H9 (cell line): Measurements from ENCODE around the gene TBC1D22A. TPM values are rescaled to one million over a fixed set of nuclear protein-coding genes. Genes with fewer than 3 reads are reported as not detected.
A peak's percentile ranks its signal among the peaks of the same experiment; 100 is the strongest.

Experiments
- DNase-seq: peaks from one replicate; pipeline ENCODE4 v3.0.0-alpha.2; 2017
- H2AFZ ChIP-seq: one replicate; pipeline ENCODE4 v1.6.1; 2013; ENCODE audit warnings: mild to moderate bottlenecking, low read length, control low read depth, moderate library complexity
- H2AK5ac ChIP-seq: 2 replicates; pipeline ENCODE4 v1.6.1; 2013; ENCODE audit warnings: low read length, control low read depth, mixed read lengths; ENCODE audit not compliant: insufficient read length
- H2BK120ac ChIP-seq: one replicate; pipeline ENCODE4 v1.6.1; 2013; ENCODE audit warnings: low read depth, mild to moderate bottlenecking, low read length, control low read depth, inconsistent platforms; ENCODE audit not compliant: poor library complexity, severe bottlenecking
- H2BK12ac ChIP-seq: 2 replicates; pipeline ENCODE4 v1.6.1; 2013; ENCODE audit warnings: low read length, control low read depth, mixed read lengths, low read depth; ENCODE audit not compliant: insufficient read length
- H2BK15ac ChIP-seq: 2 replicates; pipeline ENCODE4 v1.6.1; 2013; ENCODE audit warnings: low read depth, low read length, control low read depth
- H2BK20ac ChIP-seq: one replicate; pipeline ENCODE4 v1.6.1; 2013; ENCODE audit warnings: low read depth, mild to moderate bottlenecking, low read length, control low read depth, inconsistent platforms; ENCODE audit not compliant: poor library complexity, severe bottlenecking
- H2BK5ac ChIP-seq: 2 replicates; pipeline ENCODE4 v1.6.1; 2013; ENCODE audit warnings: low read length, control low read depth, mixed read lengths; ENCODE audit not compliant: insufficient read length
- H3K14ac ChIP-seq: 2 replicates; pipeline ENCODE4 v1.6.1; 2013; ENCODE audit warnings: low read length, control low read depth; ENCODE audit not compliant: insufficient read depth
- H3K18ac ChIP-seq: 2 replicates; pipeline ENCODE4 v1.6.1; 2013; ENCODE audit warnings: low read depth, mild to moderate bottlenecking, mixed read lengths, low read length, control low read depth; ENCODE audit not compliant: insufficient read length
- H3K23ac ChIP-seq: 2 replicates; pipeline ENCODE4 v1.6.1; 2013; ENCODE audit warnings: low read length, control low read depth, mixed read lengths, low read depth; ENCODE audit not compliant: insufficient read length
- H3K23me2 ChIP-seq: 2 replicates; pipeline ENCODE4 v1.6.1; 2013; ENCODE audit warnings: low read depth, mild to moderate bottlenecking, mixed read lengths, low read length, control low read depth; ENCODE audit not compliant: insufficient read length, poor library complexity, severe bottlenecking
- H3K27ac ChIP-seq: 2 replicates; pipeline ENCODE4 v1.5.1; 2013; ENCODE audit warnings: low read length, control low read depth, mixed read lengths, low read depth; ENCODE audit not compliant: insufficient read length
- H3K27me3 ChIP-seq: 2 replicates; pipeline ENCODE4 v1.6.1; 2013; ENCODE audit warnings: low read length, control low read depth, inconsistent platforms; ENCODE audit not compliant: insufficient read depth
- H3K4ac ChIP-seq: 2 replicates; pipeline ENCODE4 v1.6.1; 2013; ENCODE audit warnings: low read depth, mild to moderate bottlenecking, control low read depth, inconsistent platforms, low read length, moderate library complexity
- H3K4me1 ChIP-seq: 2 replicates; pipeline ENCODE4 v1.6.1; 2013; ENCODE audit warnings: low read length, control low read depth, inconsistent platforms; ENCODE audit not compliant: insufficient read depth
- H3K4me2 ChIP-seq: 2 replicates; pipeline ENCODE4 v1.6.1; 2013; ENCODE audit warnings: low read length, control low read depth, mixed read lengths; ENCODE audit not compliant: insufficient read length, insufficient read depth
- H3K56ac ChIP-seq: 2 replicates; pipeline ENCODE4 v1.6.1; 2013; ENCODE audit warnings: low read depth, mild to moderate bottlenecking, mixed read lengths, low read length, control low read depth; ENCODE audit not compliant: insufficient read length
- H3K79me1 ChIP-seq: 2 replicates; pipeline ENCODE4 v1.6.1; 2013; ENCODE audit warnings: low read depth, mild to moderate bottlenecking, moderate library complexity, low read length, control low read depth, inconsistent platforms; ENCODE audit not compliant: insufficient read depth, poor library complexity, severe bottlenecking
- H3K79me2 ChIP-seq: 2 replicates; pipeline ENCODE4 v1.6.1; 2013; ENCODE audit warnings: low read length, control low read depth, inconsistent platforms; ENCODE audit not compliant: insufficient read depth
- H3K9ac ChIP-seq: 2 replicates; pipeline ENCODE4 v1.6.1; 2013; ENCODE audit warnings: low read length, control low read depth, mixed read lengths; ENCODE audit not compliant: insufficient read length; ENCODE audit errors: extremely low read depth
- H3K9me3 ChIP-seq: one replicate; pipeline ENCODE4 v1.6.1; 2013; ENCODE audit warnings: low read depth, low read length, inconsistent platforms; ENCODE audit not compliant: control insufficient read depth
- H3T11ph ChIP-seq: one replicate; pipeline ENCODE4 v1.6.1; 2013; ENCODE audit warnings: mild to moderate bottlenecking, low read length, control low read depth, inconsistent platforms
- H4K20me1 ChIP-seq: one replicate; pipeline ENCODE4 v1.6.1; 2013; ENCODE audit not compliant: control insufficient read depth, insufficient read length, insufficient read depth
- H4K5ac ChIP-seq: 2 replicates; pipeline ENCODE4 v1.6.1; 2013; ENCODE audit warnings: low read depth, mild to moderate bottlenecking, mixed read lengths, low read length, control low read depth; ENCODE audit not compliant: insufficient read length
- H4K8ac ChIP-seq: replicated peaks from 2 replicates; pipeline ENCODE4 v1.6.1; 2013; ENCODE audit warnings: low read length, control low read depth, mixed read lengths, low read depth; ENCODE audit not compliant: insufficient read length
- H4K91ac ChIP-seq: 2 replicates; pipeline ENCODE4 v1.6.1; 2013; ENCODE audit warnings: low read depth, mild to moderate bottlenecking, moderate library complexity, mixed read lengths, low read length, control low read depth; ENCODE audit not compliant: insufficient read length
- H3K27ac Mint-ChIP-seq, 3 experiments: 2 replicates in 2 of 3; 3 replicates in 1 of 3; pipeline ENCODE4 v1.8.0; 2020 to 2021; ENCODE audit warnings: mixed read lengths in 3 of 3, mild to moderate bottlenecking in 1 of 3, moderate library complexity in 1 of 3
- H3K27me3 Mint-ChIP-seq: 2 replicates; pipeline ENCODE4 v1.8.0; 2021; ENCODE audit warnings: low read depth, mild to moderate bottlenecking, moderate library complexity, mixed read lengths
- H3K36me3 Mint-ChIP-seq, 3 experiments: 2 replicates in 2 of 3; 3 replicates in 1 of 3; pipeline ENCODE4 v1.8.0; 2020 to 2021; ENCODE audit warnings: low read depth in 3 of 3, mixed read lengths in 3 of 3; ENCODE audit not compliant: insufficient read depth in 1 of 3
- H3K4me1 Mint-ChIP-seq, 2 experiments: 2 replicates each; pipeline ENCODE4 v1.8.0; 2020; ENCODE audit warnings: mixed read lengths in 2 of 2
- H3K4me3 Mint-ChIP-seq, 2 experiments: 2 replicates in 1 of 2; 3 replicates in 1 of 2; pipeline ENCODE4 v1.8.0; 2020 to 2021; ENCODE audit warnings: mild to moderate bottlenecking in 2 of 2, mixed read lengths in 2 of 2, moderate library complexity in 1 of 2
- H3K9me3 Mint-ChIP-seq, 2 experiments: 2 replicates in 1 of 2; 3 replicates in 1 of 2; pipeline ENCODE4 v1.8.0; 2020; ENCODE audit warnings: mild to moderate bottlenecking in 2 of 2, mixed read lengths in 2 of 2, moderate library complexity in 1 of 2
- WGBS: extraction: QIAGEN DNeasy Blood & Tissue Kit; methylation state at CpG from one replicate; pipeline ENCODE4 v1.1.7; 2013; ENCODE audit warnings: missing lambda C conversion rate, low lambda C conversion rate, mixed read lengths; ENCODE audit not compliant: insufficient read length; ENCODE audit errors: extremely low coverage; 5-methylcytosine and 5-hydroxymethylcytosine counted together
- total RNA-seq: library from RNA; stranded (reverse); gene quantifications from 2 replicates; pipeline ENCODE4 v1.2.1, GENCODE V29; 2021
- TF ChIP-seq, protein P1 (sequence below): fragments of 200-600 bp; sonication (generic); conservative IDR thresholded peaks from 3 replicates; pipeline ENCODE4 v1.8.0; 2021; ENCODE audit warnings: antibody characterized with exemption, mild to moderate bottlenecking

TBC1D22A gene
- total RNA-seq, 1 experiment from 2014 or later, result 20.8 TPM

GRCh38 chr22:46929046-46929709 lies 166.7 kb downstream of the TBC1D22A start:
- TF ChIP-seq, protein P1, sequence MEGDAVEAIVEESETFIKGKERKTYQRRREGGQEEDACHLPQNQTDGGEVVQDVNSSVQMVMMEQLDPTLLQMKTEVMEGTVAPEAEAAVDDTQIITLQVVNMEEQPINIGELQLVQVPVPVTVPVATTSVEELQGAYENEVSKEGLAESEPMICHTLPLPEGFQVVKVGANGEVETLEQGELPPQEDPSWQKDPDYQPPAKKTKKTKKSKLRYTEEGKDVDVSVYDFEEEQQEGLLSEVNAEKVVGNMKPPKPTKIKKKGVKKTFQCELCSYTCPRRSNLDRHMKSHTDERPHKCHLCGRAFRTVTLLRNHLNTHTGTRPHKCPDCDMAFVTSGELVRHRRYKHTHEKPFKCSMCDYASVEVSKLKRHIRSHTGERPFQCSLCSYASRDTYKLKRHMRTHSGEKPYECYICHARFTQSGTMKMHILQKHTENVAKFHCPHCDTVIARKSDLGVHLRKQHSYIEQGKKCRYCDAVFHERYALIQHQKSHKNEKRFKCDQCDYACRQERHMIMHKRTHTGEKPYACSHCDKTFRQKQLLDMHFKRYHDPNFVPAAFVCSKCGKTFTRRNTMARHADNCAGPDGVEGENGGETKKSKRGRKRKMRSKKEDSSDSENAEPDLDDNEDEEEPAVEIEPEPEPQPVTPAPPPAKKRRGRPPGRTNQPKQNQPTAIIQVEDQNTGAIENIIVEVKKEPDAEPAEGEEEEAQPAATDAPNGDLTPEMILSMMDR, result no peak
- Histone ChIP-seq H2BK15ac (no peak overlapping the region), H4K20me1 (no peaks in the 10 kb centered on the region), H3T11ph (no peak overlapping the region), H4K8ac (no peak overlapping the region), H2BK5ac (no peak overlapping the region), H3K23me2 (no peaks in the 10 kb centered on the region), H3K14ac (no peak overlapping the region), H4K5ac (no peak overlapping the region), H3K79me1 (no peaks in the 10 kb centered on the region), H3K27ac (no peak overlapping the region), H3K56ac (no peak overlapping the region), H3K9ac (no peak overlapping the region), H4K91ac (no peak overlapping the region), H3K4me2 (no peak overlapping the region), H3K18ac (no peak overlapping the region), H3K4ac (no peak overlapping the region), H3K23ac (no peak overlapping the region), H2AFZ (no peak overlapping the region), H3K27me3 (no peaks in the 10 kb centered on the region), H2BK12ac (no peak overlapping the region), H3K79me2 (no peaks in the 10 kb centered on the region), H2BK120ac (no peak overlapping the region), H2AK5ac (no peak overlapping the region), H3K4me1 (no peaks in the 10 kb centered on the region; the same call in 1 of the 2 replicates), H2BK20ac (no peak overlapping the region), H3K9me3 (no peaks in the 10 kb centered on the region)
- DNase-seq, result no peak
- WGBS, result no CpG with 5 or more reads among the region's 7 CpGs
- H3K27ac Mint-ChIP-seq, result peak overlapping the region in 1 of 3 experiments; percentile 66; a peak in 2 of 7 replicates
- no peaks in the 10 kb centered on the region for H3K9me3 Mint-ChIP-seq
- H3K4me3 Mint-ChIP-seq, result no peak overlapping the region
- H3K27me3 Mint-ChIP-seq, result no peaks in the 10 kb centered on the region
- H3K36me3 Mint-ChIP-seq, result peaks cover 0 to 3% (median 2%) of the 10 kb centered on the region in 3 experiments; a peak in 1 of 7 replicates
- peaks cover 3 to 7% of the 10 kb centered on the region in 2 experiments for H3K4me1 Mint-ChIP-seq
